Effector memory CD8-positive, alpha-beta T cell (primary cell): Measurements from ENCODE around the gene COX10.

ENCODE experiments used
- ATAC-seq: fragments of 150-1000 bp; cut with Tn5 transposase; replicated peaks from 2 replicates; pipeline ENCODE4 v1.10.0; 2021; ENCODE audit warnings: mild to moderate bottlenecking, moderate library complexity
- DNase-seq, 3 experiments: peaks; one replicate each; pipeline ENCODE4 v3.0.0; 2021
- H3K27ac Mint-ChIP-seq, 2 donors: one replicate each; pipeline ENCODE4 v1.8.0; 2022; ENCODE audit warnings: mild to moderate bottlenecking in 2 of 2, mixed read lengths in 2 of 2, moderate library complexity in 2 of 2
- H3K27me3 Mint-ChIP-seq, 2 donors: one replicate each; pipeline ENCODE4 v1.8.0; 2022; ENCODE audit warnings: mixed read lengths in 2 of 2
- H3K36me3 Mint-ChIP-seq: one replicate; pipeline ENCODE4 v1.8.0; 2022; ENCODE audit warnings: mild to moderate bottlenecking, moderate library complexity, mixed read lengths; ENCODE audit not compliant: insufficient read depth
- H3K4me1 Mint-ChIP-seq, 2 donors: one replicate each; pipeline ENCODE4 v1.8.0; 2022; ENCODE audit warnings: low read depth in 2 of 2, mixed read lengths in 2 of 2
- H3K4me3 Mint-ChIP-seq, 2 donors: one replicate each; pipeline ENCODE4 v1.8.0; 2022; ENCODE audit warnings: mild to moderate bottlenecking in 2 of 2, mixed read lengths in 2 of 2, moderate library complexity in 2 of 2
- H3K9me3 Mint-ChIP-seq, 2 donors: one replicate each; pipeline ENCODE4 v1.8.0; 2022; ENCODE audit warnings: mixed read lengths in 2 of 2

The COX10 gene

DNA sequence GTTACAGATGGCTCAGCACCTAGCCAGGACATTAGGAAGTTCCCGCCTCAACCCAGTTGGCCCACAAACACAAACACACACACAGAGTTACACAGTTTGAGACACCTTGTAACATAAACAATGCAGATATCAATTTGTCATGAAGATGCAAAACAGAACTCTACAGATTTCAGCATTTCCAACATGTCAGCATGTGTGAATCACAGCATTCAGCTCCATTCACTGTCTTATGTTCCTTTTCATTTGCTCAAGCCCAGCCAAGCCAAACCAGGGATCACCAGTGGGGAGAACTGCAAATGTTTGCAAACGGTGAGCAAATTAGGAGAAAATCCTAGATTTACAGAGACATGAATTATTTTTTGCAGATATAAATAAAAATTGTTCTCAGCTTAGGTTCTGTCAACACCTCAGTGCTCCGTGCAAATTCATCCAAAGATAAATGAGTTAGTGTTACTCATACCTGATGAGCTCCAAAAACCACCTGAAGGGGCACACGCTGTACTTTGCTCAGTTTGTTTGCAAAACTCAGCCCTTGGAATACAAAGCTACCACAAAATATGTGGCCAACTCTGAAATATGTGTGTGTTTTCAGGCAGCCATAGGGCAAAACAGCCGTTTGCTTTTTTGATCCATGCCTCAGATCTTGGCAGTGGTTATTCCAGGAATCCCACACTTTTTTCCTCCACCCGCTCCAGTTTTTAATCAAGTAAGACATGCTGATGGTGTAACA lies 16.3 kb upstream of the COX10 start:
- no peak for ATAC-seq

GRCh38 chr17:14057591-14057990 lies 11.7 kb upstream of the COX10 start:
- ATAC-seq = no peak
- Mint-ChIP-seq H3K27me3 (no peaks in the 10 kb centered on the region), H3K4me1 (peaks cover 3 to 4% of the 10 kb centered on the region in 2 donors)

More for the DNA sequence above, 16.3 kb upstream of the COX10 start:
- DNase-seq = no peak
- Mint-ChIP-seq H3K27me3 (no peaks in the 10 kb centered on the region), H3K4me1 (peaks cover 0 to under 1% of the 10 kb centered on the region in 2 donors), H3K9me3 (peaks cover 0 to 2% of the 10 kb centered on the region in 2 donors), H3K27ac (no peak overlapping the region), H3K4me3 (no peak overlapping the region), H3K36me3 (peaks cover 4% of the 10 kb centered on the region)

GRCh38 chr17:14058051-14058450 lies 11.3 kb upstream of the COX10 start:
- no peak overlapping the region for H3K4me3 Mint-ChIP-seq
- ATAC-seq = no peak
- H3K27me3 Mint-ChIP-seq = no peaks in the 10 kb centered on the region
- peaks cover 3 to 5% of the 10 kb centered on the region in 2 donors for H3K4me1 Mint-ChIP-seq
- H3K36me3 Mint-ChIP-seq = no peaks in the 10 kb centered on the region
- H3K27ac Mint-ChIP-seq = no peak overlapping the region
- peaks cover 0 to 2% of the 10 kb centered on the region in 2 donors for H3K9me3 Mint-ChIP-seq
- no peak for DNase-seq

More at GRCh38 chr17:14057591-14057990, 11.7 kb upstream of the COX10 start:
- no peak overlapping the region for H3K4me3 Mint-ChIP-seq
- H3K9me3 Mint-ChIP-seq = peaks cover 0 to 2% of the 10 kb centered on the region in 2 donors
- no peaks in the 10 kb centered on the region for H3K36me3 Mint-ChIP-seq
- DNase-seq = no peak
- H3K27ac Mint-ChIP-seq = no peak overlapping the region

DNA sequence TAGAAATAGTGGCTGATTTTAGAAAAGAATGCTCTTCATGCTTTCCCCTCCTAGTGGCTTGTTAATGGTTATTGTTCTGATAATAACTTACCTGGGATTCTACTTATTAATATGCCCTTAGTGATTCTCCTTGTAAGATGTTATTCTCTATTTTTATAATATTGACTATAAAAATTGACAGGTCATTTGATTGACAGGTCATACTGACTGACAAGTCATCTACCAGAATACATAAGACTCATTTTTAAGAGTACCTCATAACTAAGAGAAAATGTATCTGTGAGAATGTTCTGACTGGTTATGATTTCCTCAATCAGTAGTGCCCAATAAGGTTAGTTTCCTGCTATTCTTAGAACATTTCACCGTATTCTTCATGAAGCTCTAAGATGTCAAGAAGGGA lies 8.6 kb upstream of the COX10 start:
- ATAC-seq = no peak
- Mint-ChIP-seq H3K9me3 (peaks cover 0 to 2% of the 10 kb centered on the region in 2 donors), H3K36me3 (no peaks in the 10 kb centered on the region), H3K4me1 (peaks cover 3 to 10% of the 10 kb centered on the region in 2 donors), H3K4me3 (no peak overlapping the region), H3K27me3 (no peaks in the 10 kb centered on the region), H3K27ac (no peak overlapping the region)
- DNase-seq = no peak

GRCh38 chr17:14061666-14062560 lies 7.4 kb upstream of the COX10 start:
- Mint-ChIP-seq H3K36me3 (no peaks in the 10 kb centered on the region), H3K4me3 (no peak overlapping the region), H3K4me1 (peaks cover 3 to 10% of the 10 kb centered on the region in 2 donors), H3K27ac (peak overlapping the region; percentile 15 to 74), H3K27me3 (no peaks in the 10 kb centered on the region), H3K9me3 (no peaks in the 10 kb centered on the region)
- DNase-seq (no peak), ATAC-seq (no peak)

- Mint-ChIP-seq H3K9me3 (no peaks in the 10 kb centered on the region), H3K4me1 (peaks cover 27 to 31% of the 10 kb centered on the region in 2 donors), H3K27me3 (no peaks in the 10 kb centered on the region), H3K27ac (no peak overlapping the region), H3K4me3 (no peak overlapping the region), H3K36me3 (peaks cover 11% of the 10 kb centered on the region)
- DNase-seq = no peak
- ATAC-seq = no peak
Measured at GRCh38 chr17:14067347-14067746, 2.0 kb upstream of the COX10 start.

DNA sequence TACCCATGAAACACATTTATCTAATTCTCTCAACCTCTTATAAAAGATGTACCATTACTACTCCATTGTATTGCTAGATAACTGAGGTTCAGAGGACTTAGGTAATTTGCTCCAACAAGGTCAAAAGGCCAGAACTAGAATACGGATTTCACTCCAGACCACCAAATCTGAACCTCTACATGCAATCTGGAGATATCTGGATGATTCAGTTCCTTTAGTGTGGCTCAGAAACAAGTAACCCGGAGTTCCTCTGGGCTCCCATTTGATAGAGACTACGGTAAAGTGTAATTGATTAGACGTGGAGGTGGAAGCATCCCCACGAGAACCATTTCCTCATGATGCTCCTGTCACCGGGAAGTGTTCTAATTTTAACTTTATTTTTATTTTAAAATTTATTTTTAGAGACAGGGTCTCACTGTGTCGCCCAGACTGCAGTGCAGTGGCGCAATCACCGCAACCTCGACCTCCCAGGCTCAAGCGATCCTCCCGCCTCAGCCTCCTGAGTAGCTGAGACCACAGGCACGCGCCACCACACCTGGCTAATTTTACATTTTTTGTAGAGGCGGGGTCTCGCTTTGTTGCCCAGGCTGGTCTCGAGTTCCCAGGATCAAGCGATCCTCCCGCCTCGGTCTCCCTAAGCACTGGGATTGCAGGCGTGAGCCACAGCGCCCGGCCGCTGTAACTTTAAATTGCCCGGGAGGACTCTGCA lies 608 bp upstream of the COX10 start:
- DNase-seq = no peak
- no peaks in the 10 kb centered on the region for H3K27me3 Mint-ChIP-seq
- peak; percentile 11 for ATAC-seq
- H3K9me3 Mint-ChIP-seq = no peaks in the 10 kb centered on the region
- H3K4me3 Mint-ChIP-seq = peak overlapping the region; percentile 97 to 98
- H3K4me1 Mint-ChIP-seq = peaks cover 28 to 34% of the 10 kb centered on the region in 2 donors
- H3K27ac Mint-ChIP-seq = peak overlapping the region; percentile 92 to 97
- peaks cover 11% of the 10 kb centered on the region for H3K36me3 Mint-ChIP-seq

GRCh38 chr17:14070344-14070984 lies 1.2 kb downstream of the COX10 start:
- DNase-seq (no peak), ATAC-seq (no peak)
- H3K36me3 Mint-ChIP-seq = peaks cover 23% of the 10 kb centered on the region
- H3K9me3 Mint-ChIP-seq = no peaks in the 10 kb centered on the region
- H3K27me3 Mint-ChIP-seq = no peaks in the 10 kb centered on the region
- peaks cover 28% of the 10 kb centered on the region in 2 donors for H3K4me1 Mint-ChIP-seq
- H3K27ac Mint-ChIP-seq = peak overlapping the region; percentile 92 to 97
- H3K4me3 Mint-ChIP-seq = peak overlapping the region; percentile 97 to 98

DNA sequence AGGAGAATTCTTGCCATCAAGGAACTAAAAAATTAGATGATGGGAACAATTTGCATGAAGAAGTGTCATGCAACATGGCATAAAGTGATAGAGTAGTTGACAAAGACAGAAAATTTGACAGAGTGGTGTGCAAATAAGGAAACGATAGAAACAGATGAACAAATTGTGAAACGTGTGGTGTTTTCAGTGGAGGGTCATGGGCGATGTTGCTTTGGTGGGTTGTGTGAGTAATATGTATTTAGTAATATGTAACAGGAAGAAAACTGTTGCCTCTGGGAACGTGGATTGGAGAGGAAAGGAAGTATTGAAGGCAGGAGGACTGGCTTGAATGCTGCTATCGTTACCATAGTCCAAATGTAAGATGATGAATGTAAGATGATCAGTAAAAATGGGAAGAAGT lies 3.6 kb downstream of the COX10 start:
- Mint-ChIP-seq H3K27me3 (no peaks in the 10 kb centered on the region), H3K36me3 (peaks cover 43% of the 10 kb centered on the region), H3K27ac (no peak overlapping the region), H3K4me3 (no peak overlapping the region), H3K4me1 (peaks cover 28 to 30% of the 10 kb centered on the region in 2 donors), H3K9me3 (no peaks in the 10 kb centered on the region)
- DNase-seq (no peak), ATAC-seq (no peak)

DNA sequence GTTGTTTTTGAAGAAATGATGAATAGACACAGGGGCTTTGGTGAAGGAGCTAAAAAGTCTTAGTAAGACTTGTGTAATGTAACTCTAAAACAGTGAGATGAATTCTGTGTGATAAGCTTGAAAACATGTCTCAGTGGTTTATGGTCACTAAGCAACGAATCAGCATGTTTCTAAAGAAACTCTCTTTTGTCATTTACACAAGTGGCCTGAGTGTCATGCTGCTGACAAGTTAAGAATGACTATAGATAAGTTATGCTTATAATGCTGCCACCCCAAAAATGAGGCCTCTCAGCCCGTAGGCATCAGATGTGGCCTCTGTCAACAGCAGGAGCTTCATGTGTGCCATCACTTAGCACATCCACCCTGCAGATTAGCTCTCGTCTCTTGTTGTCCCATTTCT lies 8.7 kb downstream of the COX10 start:
- ATAC-seq (no peak), DNase-seq (no peak)
- no peaks in the 10 kb centered on the region for H3K27me3 Mint-ChIP-seq
- peaks cover 43% of the 10 kb centered on the region for H3K36me3 Mint-ChIP-seq
- H3K4me3 Mint-ChIP-seq = no peak overlapping the region
- no peaks in the 10 kb centered on the region for H3K9me3 Mint-ChIP-seq
- H3K27ac Mint-ChIP-seq = peak overlapping the region in 1 of 2 donors; percentile 24
- H3K4me1 Mint-ChIP-seq = peaks cover 11 to 24% of the 10 kb centered on the region in 2 donors

DNA sequence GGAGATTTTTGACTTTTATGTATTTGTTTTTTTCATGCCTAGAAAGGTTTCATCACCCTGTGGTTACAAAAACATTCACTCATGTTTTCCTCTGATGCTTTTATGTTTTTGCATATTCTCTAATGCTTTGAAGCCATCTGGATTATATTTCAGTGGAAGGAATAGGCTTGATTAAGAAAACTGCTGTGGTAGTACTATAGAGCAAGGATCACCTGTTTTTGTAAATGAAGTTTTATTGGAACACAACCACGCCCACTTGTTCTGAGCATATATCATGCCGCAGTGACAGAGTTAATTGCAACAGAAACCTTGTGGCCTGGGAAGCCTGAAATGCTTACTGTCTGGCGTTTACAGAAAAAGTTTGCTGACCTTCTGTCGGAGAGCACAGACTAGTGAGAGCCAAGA lies 11.5 kb downstream of the COX10 start:
- no peak for ATAC-seq
- Mint-ChIP-seq H3K4me1 (peaks cover 11 to 20% of the 10 kb centered on the region in 2 donors), H3K27me3 (no peaks in the 10 kb centered on the region), H3K27ac (peak overlapping the region in 1 of 2 donors; percentile 57), H3K4me3 (no peak overlapping the region), H3K9me3 (no peaks in the 10 kb centered on the region), H3K36me3 (peaks cover 29% of the 10 kb centered on the region)
- DNase-seq = no peak

GRCh38 chr17:14082848-14083247 lies 13.5 kb downstream of the COX10 start:
- ATAC-seq (no peak), DNase-seq (no peak)
- Mint-ChIP-seq H3K27ac (no peak overlapping the region), H3K27me3 (no peaks in the 10 kb centered on the region), H3K9me3 (no peaks in the 10 kb centered on the region), H3K36me3 (peaks cover 16% of the 10 kb centered on the region), H3K4me3 (no peak overlapping the region), H3K4me1 (peaks cover 18 to 32% of the 10 kb centered on the region in 2 donors)

- no peaks in the 10 kb centered on the region for H3K9me3 Mint-ChIP-seq
- DNase-seq = no peak
- no peak overlapping the region for H3K4me3 Mint-ChIP-seq
- H3K36me3 Mint-ChIP-seq = peaks cover 7% of the 10 kb centered on the region
- H3K27ac Mint-ChIP-seq = no peak overlapping the region
- no peaks in the 10 kb centered on the region for H3K27me3 Mint-ChIP-seq
- peaks cover 22 to 45% of the 10 kb centered on the region in 2 donors for H3K4me1 Mint-ChIP-seq
- ATAC-seq = no peak
Measured at GRCh38 chr17:14084955-14085354, 15.7 kb downstream of the COX10 start.
